AG04450 (cell line): Measurements from ENCODE around the gene ANKRD40. TPM values are rescaled to one million over a fixed set of nuclear protein-coding genes. Genes with fewer than 3 reads are reported as not detected.

ENCODE experiments used
- CTCF ChIA-PET: fragments of 300-600, 350-600 bp; formaldehyde crosslinking; extraction: SDS; loops from one replicate; lab custom pipeline; 2022; ENCODE audit warnings: antibody characterized with exemption, inconsistent platforms; lab: Charles Lee
- POLR2A ChIA-PET: fragments of 350-600 bp; formaldehyde crosslinking; extraction: SDS; loops from one replicate; lab custom pipeline; 2021; ENCODE audit warnings: antibody characterized with exemption, inconsistent platforms; lab: Yijun Ruan, JAX
- DNase-seq: peaks from one replicate; pipeline ENCODE4 v3.0.0-alpha.2; 2011; ENCODE audit warnings: low read depth, low spot score
- H3K27ac ChIP-seq: one replicate; pipeline ENCODE4 v1.5.1; 2012; ENCODE audit warnings: low read depth, low read length, control low read depth
- H3K27me3 ChIP-seq: one replicate; pipeline ENCODE4 v1.6.0; 2012; ENCODE audit warnings: low read length; ENCODE audit not compliant: control insufficient read depth, insufficient read depth
- H3K4me3 ChIP-seq: 2 replicates; pipeline ENCODE4 v1.5.1; 2011; ENCODE audit warnings: mild to moderate bottlenecking, low read depth, low read length, control low read depth
- H3K9me3 ChIP-seq: 2 replicates; pipeline ENCODE4 v1.5.1; 2012; ENCODE audit warnings: low read length; ENCODE audit not compliant: control insufficient read depth, insufficient read depth
- CTCF ChIP-seq: IDR thresholded peaks from 2 replicates; pipeline ENCODE4 v1.5.1; 2011; ENCODE audit warnings: low read depth, low read length, control low read depth, inconsistent platforms
- polyA plus RNA-seq: library from polyadenylated mRNA; depleted of rRNA; stranded (reverse); fragments of >200 nt; gene quantifications from 2 replicates; pipeline ENCODE4 v1.2.3, GENCODE V29; 2011

ANKRD40 gene
- polyA plus RNA-seq, 1 experiment, result 39.8 TPM

- Histone ChIP-seq H3K27ac (peak overlapping the region; percentile 31), H3K9me3 (no peaks in the 10 kb centered on the region; the same call in 1 of the 2 replicates), H3K27me3 (no peaks in the 10 kb centered on the region), H3K4me3 (no peak overlapping the region)
- TF ChIP-seq CTCF, result no peak
- ChIA-PET CTCF (no interaction called here), POLR2A (interaction anchor here (0.6 kb wide), 1 partner anchor 15 kb away, joined by 5 read pairs; no protein-coding TSS in a partner anchor)
- no peak for DNase-seq
These were observed 21.1 kb downstream of the ANKRD40 start for GRCh38 chr17:50686494-50687199.

- TF ChIP-seq CTCF, result no peak
- POLR2A ChIA-PET, result no interaction called here
- H3K27me3 ChIP-seq, result no peaks in the 10 kb centered on the region
- peak overlapping the region; percentile 31 for H3K27ac ChIP-seq
- CTCF ChIA-PET, result interaction anchor here (3.3 kb wide), 1 partner anchor 9 kb away, joined by 17 read pairs; no protein-coding TSS in a partner anchor
- DNase-seq, result no peak
- H3K4me3 ChIP-seq, result no peak overlapping the region
- H3K9me3 ChIP-seq, result no peaks in the 10 kb centered on the region; the same call in 1 of the 2 replicates
These were observed 21.8 kb downstream of the ANKRD40 start for GRCh38 chr17:50685691-50686493.

- Histone ChIP-seq H3K27ac (no peak overlapping the region), H3K27me3 (no peaks in the 10 kb centered on the region), H3K9me3 (no peaks in the 10 kb centered on the region; the same call in 1 of the 2 replicates), H3K4me3 (no peak overlapping the region)
- ChIA-PET POLR2A (no interaction called here), CTCF (interaction anchor here (3.3 kb wide), 1 partner anchor 10 kb away, joined by 17 read pairs; no protein-coding TSS in a partner anchor)
- DNase-seq, result no peak
- no peak for TF ChIP-seq CTCF
These were observed 22.4 kb downstream of the ANKRD40 start for GRCh38 chr17:50685334-50685665.

GRCh38 chr17:50684612-50685333 lies 22.9 kb downstream of the ANKRD40 start:
- ChIA-PET CTCF (interaction anchor here (1.4 to 3.3 kb wide), 2 partner anchors 10 to 55 kb away, joined by 4 to 17 read pairs; no protein-coding TSS in a partner anchor), POLR2A (no interaction called here)
- no peak overlapping the region for H3K27ac ChIP-seq
- H3K27me3 ChIP-seq, result no peaks in the 10 kb centered on the region
- no peak for DNase-seq
- H3K4me3 ChIP-seq, result no peak overlapping the region
- TF ChIP-seq CTCF, result no peak
- H3K9me3 ChIP-seq, result no peaks in the 10 kb centered on the region; the same call in 1 of the 2 replicates
